Measurements from ENCODE around the gene CERK. TPM values are rescaled to one million over a fixed set of nuclear protein-coding genes. Genes with fewer than 3 reads are reported as not detected.

CERK gene
- total RNA-seq, 5 donors from 2014 or later (not counting 1 experiment from before 2014, with no cell fraction given): 77.4 to 155 (median 125) TPM

DNA sequence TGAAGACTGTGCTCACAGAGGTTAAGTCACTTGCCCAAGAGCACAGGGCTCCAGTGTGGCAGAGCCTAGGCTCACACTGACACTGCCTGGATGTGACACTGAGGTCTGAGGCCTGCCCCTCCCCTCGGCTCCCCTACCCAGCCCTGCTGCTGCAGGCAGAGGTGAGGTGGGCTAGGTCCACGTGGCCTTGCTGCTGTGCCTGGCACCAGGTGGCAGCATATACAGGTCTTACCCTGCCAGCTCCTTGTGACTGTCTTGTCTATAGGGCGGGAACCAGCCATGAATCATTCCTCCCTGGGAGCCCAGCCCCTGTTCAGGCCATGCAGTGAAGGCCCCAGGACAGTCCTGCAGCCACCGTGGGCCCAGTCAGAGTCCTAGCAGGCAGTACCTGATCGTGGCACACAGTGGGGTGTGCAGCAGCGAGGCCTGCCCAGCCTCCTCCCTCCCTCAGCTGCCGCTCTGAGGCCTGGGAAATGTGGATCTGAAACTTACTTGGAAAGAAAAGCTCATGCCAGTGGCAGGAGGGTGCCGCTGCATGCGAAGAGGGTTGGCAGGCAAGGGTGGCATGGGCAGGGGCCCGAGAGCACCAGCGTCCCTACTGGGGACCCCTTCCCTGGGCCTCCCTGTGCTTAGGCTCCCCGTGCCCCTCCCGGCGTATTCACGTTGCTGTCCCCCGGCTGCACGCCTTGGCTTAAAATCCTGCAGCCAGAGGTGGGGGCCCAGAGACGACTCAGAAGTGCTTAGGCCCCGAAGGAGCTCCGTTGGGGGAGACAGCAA is 1.2 kb upstream of the CERK start:
- H3K27ac ChIP-seq (ENCODE audit: low read length): peak overlapping the region; percentile 56
- peaks cover 24 to 50% of the 10 kb centered on the region in 2 experiments for H3K4me1 ChIP-seq (ENCODE audit: control insufficient read depth in 1 of 2, extremely low read depth in 1 of 2, insufficient read depth in 2 of 2, low read length in 2 of 2)
- no peaks in the 10 kb centered on the region for H3K27me3 Mint-ChIP-seq
- H3K9me3 Mint-ChIP-seq: no peaks in the 10 kb centered on the region
- H3K4me3 Mint-ChIP-seq: peak overlapping the region; percentile 84 to 91 (median 87)
- H3K27me3 ChIP-seq (replicated peaks in 1 of 2; ENCODE audit: control insufficient read depth in 2 of 2, extremely low read depth in 1 of 2, insufficient read depth in 2 of 2, low read length in 1 of 2): no peaks in the 10 kb centered on the region
- H3K36me3 Mint-ChIP-seq: peaks cover 11% of the 10 kb centered on the region
- peak overlapping the region; percentile 94 to 96 for H3K27ac Mint-ChIP-seq
- DNase-seq: peak in 34 of 35 experiments; percentile 13 to 92 (median 80)
- ChIA-PET POLR2A (interaction anchor here in 1 of 2 donors (1.0 kb wide), 1 partner anchor 23 kb away, joined by 4 read pairs; the partner anchor contains the start of gene TBC1D22A), CTCF (interaction anchor here (0.8 to 3.2 kb wide), 12 partner anchors 10 to 67 kb away, joined by 3 to 35 read pairs (median 6); partner anchors contain the start of gene TBC1D22A (in 1 of the 2))
- H3K9me3 ChIP-seq: no peaks in the 10 kb centered on the region
- peak in 2 of 4 experiments; percentile 73 to 78 for ATAC-seq (replicated peaks in 1 of 4)
- H3K4me3 ChIP-seq (ENCODE audit: control insufficient read depth in 1 of 2, extremely low read depth in 1 of 2, low read length in 1 of 2): peak overlapping the region in 1 of 2 donors; percentile 56
- H3K4me1 Mint-ChIP-seq: peaks cover 39 to 43% (median 40%) of the 10 kb centered on the region in 3 donors
- peaks cover 0 to 3% of the 10 kb centered on the region in 2 donors for H3K36me3 ChIP-seq (ENCODE audit: control insufficient read depth in 2 of 2, extremely low read depth in 1 of 2, insufficient read depth in 1 of 2, low read length in 1 of 2)
- 97% methylated on average over 9 of the region's 20 CpGs for WGBS (ENCODE audit: insufficient coverage)

DNA sequence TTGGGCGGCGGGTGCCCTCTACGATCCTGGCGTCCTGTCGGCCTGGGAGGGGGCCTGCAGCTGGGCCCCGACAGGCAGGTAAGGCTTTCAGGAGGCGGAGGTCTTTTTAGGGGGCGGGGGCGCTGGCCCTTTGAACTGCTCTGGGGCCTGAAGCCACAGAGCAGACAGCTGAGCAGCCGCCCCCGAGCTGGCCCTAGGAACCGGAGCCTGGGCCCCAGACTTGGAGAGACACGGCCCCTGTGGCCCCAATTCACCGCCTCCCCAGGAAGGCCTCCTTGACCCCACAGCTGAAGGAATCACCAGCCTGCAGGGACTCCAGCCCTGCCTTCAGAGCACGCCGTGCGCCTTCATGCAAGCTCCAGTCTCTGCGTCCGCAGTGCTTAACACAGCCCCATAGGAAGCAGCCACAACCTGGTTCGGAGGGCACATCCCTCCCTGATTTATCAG is 618 bp upstream of the CERK start:
- Mint-ChIP-seq H3K9me3 (no peaks in the 10 kb centered on the region), H3K4me1 (peaks cover 43 to 47% (median 43%) of the 10 kb centered on the region in 3 donors), H3K36me3 (peaks cover 11% of the 10 kb centered on the region), H3K4me3 (peak overlapping the region; percentile 84 to 91 (median 87)), H3K27ac (peak overlapping the region; percentile 94 to 96), H3K27me3 (no peaks in the 10 kb centered on the region)
- Histone ChIP-seq H3K4me1 (ENCODE audit: control insufficient read depth in 1 of 2, extremely low read depth in 1 of 2, insufficient read depth in 2 of 2, low read length in 2 of 2) (peaks cover 28 to 56% of the 10 kb centered on the region in 2 experiments), H3K4me3 (ENCODE audit: control insufficient read depth in 1 of 2, extremely low read depth in 1 of 2, low read length in 1 of 2) (peak overlapping the region; percentile 56 to 74), H3K9me3 (no peaks in the 10 kb centered on the region), H3K27ac (ENCODE audit: low read length) (peak overlapping the region; percentile 56), H3K36me3 (ENCODE audit: control insufficient read depth in 2 of 2, extremely low read depth in 1 of 2, insufficient read depth in 1 of 2, low read length in 1 of 2) (peaks cover 0 to 6% of the 10 kb centered on the region in 2 donors), H3K27me3 (replicated peaks in 1 of 2; ENCODE audit: control insufficient read depth in 2 of 2, extremely low read depth in 1 of 2, insufficient read depth in 2 of 2, low read length in 1 of 2) (no peaks in the 10 kb centered on the region)
- ChIA-PET CTCF (interaction anchor here (0.9 to 3.2 kb wide), 11 partner anchors 10 to 68 kb away, joined by 3 to 35 read pairs (median 6); partner anchors contain the start of gene TBC1D22A (in 1 of the 2)), POLR2A (interaction anchor here in 1 of 2 donors (1.0 kb wide), 1 partner anchor 24 kb away, joined by 4 read pairs; the partner anchor contains the start of gene TBC1D22A)
- WGBS (ENCODE audit: insufficient coverage): 14% methylated on average over 20 of the region's 20 CpGs
- DNase-seq: peak in 3 of 35 experiments; percentile 16 to 36 (median 25)
- peak in 3 of 4 experiments; percentile 5 to 36 (median 31) for ATAC-seq (replicated peaks in 1 of 4)

DNA sequence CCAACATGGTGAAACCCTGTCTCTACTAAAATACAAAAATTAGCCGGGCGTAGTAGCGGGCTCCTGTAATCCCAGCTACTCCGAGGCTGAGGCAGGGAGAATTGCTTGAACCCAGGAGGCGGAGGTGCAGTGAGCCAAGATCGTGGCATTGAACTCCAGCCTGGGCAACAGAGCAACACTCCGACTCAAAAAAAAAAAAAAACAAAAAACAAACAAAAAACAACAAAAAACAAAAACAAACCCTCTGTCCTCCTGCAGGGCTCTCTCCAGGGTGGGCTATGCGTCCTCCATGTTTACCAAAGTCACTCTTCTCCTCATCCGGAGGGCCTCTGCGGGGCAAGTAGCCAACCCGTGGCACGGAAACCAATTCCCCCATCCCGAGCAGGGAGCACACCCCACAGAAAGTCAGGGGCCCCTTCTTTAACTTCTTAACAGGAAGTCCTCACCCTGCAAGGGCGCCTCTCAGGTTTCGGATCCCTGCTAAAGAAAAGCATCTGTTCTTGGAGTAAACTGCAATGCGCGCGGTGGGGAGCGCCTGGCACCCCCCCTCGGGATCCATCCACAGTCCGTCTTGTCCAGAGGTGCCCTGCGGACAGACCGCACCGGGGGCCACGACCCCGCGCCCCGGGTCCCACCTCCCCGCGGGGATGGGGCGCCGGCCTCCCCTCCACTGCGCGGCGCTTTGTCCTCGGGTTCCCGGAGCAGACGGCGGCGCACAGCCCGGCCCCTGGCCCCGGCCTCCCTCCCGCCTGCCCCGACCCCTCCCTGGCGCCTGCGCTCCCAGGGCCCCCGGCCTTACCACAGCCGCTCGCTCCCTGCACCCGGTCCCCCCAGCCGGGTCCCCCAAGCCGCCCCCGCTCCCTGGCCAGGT is 712 bp downstream of the CERK start:
- H3K4me3 Mint-ChIP-seq: peak overlapping the region; percentile 95 to 100 (median 100)
- POLR2A ChIA-PET: no interaction called here

DNA sequence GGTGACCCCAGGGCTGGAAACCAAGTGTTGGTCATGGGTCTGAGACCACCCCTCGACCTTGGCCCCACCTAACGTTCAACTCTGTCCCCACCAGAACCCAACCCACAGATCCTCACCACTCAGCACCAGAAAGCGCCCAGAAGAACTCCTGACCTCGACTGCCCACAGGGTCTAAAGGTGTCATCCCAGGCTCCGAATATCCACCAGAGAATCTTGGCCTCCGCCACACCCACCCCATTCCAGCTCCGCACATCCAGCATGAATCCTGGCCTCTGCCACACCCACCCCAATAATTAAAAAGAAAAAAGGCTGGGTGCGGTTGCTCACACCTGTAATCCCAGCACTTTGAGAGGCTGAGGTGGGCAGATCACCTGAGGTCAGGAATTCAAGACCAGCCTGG is 1.3 kb downstream of the CERK start:
- Mint-ChIP-seq H3K4me3 (peak overlapping the region; percentile 95 to 100 (median 100)), H3K4me1 (peaks cover 46 to 61% (median 57%) of the 10 kb centered on the region in 3 donors)
- POLR2A ChIA-PET: no interaction called here

More for the DNA sequence above, 712 bp downstream of the CERK start:
- peak; percentile 20 to 46 (median 36) for ATAC-seq (replicated peaks in 1 of 4)
- Histone ChIP-seq H3K4me1 (ENCODE audit: control insufficient read depth in 1 of 2, extremely low read depth in 1 of 2, insufficient read depth in 2 of 2, low read length in 2 of 2) (peaks cover 31 to 69% of the 10 kb centered on the region in 2 experiments), H3K36me3 (ENCODE audit: control insufficient read depth in 2 of 2, extremely low read depth in 1 of 2, insufficient read depth in 1 of 2, low read length in 1 of 2) (peaks cover 0 to 6% of the 10 kb centered on the region in 2 donors), H3K27ac (ENCODE audit: low read length) (peak overlapping the region; percentile 84), H3K27me3 (replicated peaks in 1 of 2; ENCODE audit: control insufficient read depth in 2 of 2, extremely low read depth in 1 of 2, insufficient read depth in 2 of 2, low read length in 1 of 2) (no peaks in the 10 kb centered on the region), H3K4me3 (ENCODE audit: control insufficient read depth in 1 of 2, extremely low read depth in 1 of 2, low read length in 1 of 2) (peak overlapping the region; percentile 62 to 84), H3K9me3 (no peaks in the 10 kb centered on the region)
- H3K9me3 Mint-ChIP-seq: no peaks in the 10 kb centered on the region
- peaks cover 43 to 55% (median 50%) of the 10 kb centered on the region in 3 donors for H3K4me1 Mint-ChIP-seq
- DNase-seq: peak in 26 of 35 experiments; percentile 15 to 63 (median 34)
- 2% methylated on average over 43 of the region's 53 CpGs for WGBS (ENCODE audit: insufficient coverage)
- peaks cover 15% of the 10 kb centered on the region for H3K36me3 Mint-ChIP-seq
- H3K27me3 Mint-ChIP-seq: no peaks in the 10 kb centered on the region
- CTCF ChIA-PET: no interaction called here
- H3K27ac Mint-ChIP-seq: peak overlapping the region; percentile 100

DNA sequence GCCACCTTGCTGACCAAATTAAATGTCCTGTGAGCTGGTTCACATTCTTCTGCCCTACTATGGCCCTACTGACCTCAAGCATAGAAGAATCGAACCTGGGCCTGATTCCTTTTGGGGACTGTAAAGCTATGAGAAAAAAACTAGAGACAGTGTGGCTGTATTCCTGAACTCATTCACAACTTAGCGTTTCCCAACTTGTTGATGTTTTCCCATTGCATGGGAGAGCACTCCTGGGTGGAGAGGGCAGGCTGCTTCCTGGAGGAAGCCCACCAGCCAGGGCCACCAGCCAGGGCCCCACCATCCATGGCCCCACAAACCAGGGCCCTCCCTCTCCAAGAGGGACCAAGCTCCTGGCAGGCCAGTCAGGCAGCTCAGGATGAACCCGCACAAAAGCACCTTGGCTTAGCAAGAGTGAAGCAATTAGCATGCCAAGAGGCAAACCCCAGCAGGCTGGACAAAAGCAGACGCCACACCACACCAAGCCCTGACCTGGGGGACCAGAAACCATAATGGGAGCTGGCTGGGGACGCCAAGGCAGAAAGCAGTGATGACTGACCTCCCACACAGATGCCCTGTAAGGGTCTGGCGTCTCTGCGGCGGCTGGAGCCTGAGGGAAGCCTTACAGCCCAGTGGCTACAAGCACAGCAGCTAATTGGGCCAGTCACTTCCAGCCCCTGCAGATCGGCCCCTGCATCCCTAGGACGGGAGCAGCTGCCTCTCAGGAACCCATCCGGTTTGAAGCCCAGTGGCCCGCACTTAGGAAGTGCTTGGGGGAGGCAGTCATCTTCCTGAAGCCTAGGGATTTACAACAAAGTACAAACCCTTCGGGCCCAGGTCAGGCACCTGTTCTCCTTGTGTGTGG is 2.1 kb downstream of the CERK start:
- H3K27ac ChIP-seq (ENCODE audit: low read length): peak overlapping the region; percentile 84
- Mint-ChIP-seq H3K9me3 (no peaks in the 10 kb centered on the region), H3K36me3 (peaks cover 22% of the 10 kb centered on the region), H3K27me3 (no peaks in the 10 kb centered on the region), H3K27ac (peak overlapping the region; percentile 100), H3K4me3 (peak overlapping the region; percentile 95 to 100 (median 100)), H3K4me1 (peaks cover 53 to 67% (median 64%) of the 10 kb centered on the region in 3 donors)
- ChIA-PET CTCF (interaction anchor here (0.6 to 1.1 kb wide), 3 partner anchors 27 to 402 kb away, joined by 3 to 4 read pairs (median 3); no protein-coding TSS in a partner anchor), POLR2A (interaction anchor here (0.5 to 0.6 kb wide), 2 partner anchors 13 kb away, joined by 4 read pairs; no protein-coding TSS in a partner anchor)
- peaks cover 4 to 13% of the 10 kb centered on the region in 2 donors for H3K36me3 ChIP-seq (ENCODE audit: control insufficient read depth in 2 of 2, extremely low read depth in 1 of 2, insufficient read depth in 1 of 2, low read length in 1 of 2)
- WGBS (ENCODE audit: insufficient coverage): 65% methylated on average over 8 of the region's 13 CpGs
- H3K4me3 ChIP-seq (ENCODE audit: control insufficient read depth in 1 of 2, extremely low read depth in 1 of 2, low read length in 1 of 2): peak overlapping the region; percentile 62 to 84
- peaks cover 33 to 81% of the 10 kb centered on the region in 2 experiments for H3K4me1 ChIP-seq (ENCODE audit: control insufficient read depth in 1 of 2, extremely low read depth in 1 of 2, insufficient read depth in 2 of 2, low read length in 2 of 2)
- H3K9me3 ChIP-seq: no peaks in the 10 kb centered on the region
- no peak for ATAC-seq (replicated peaks in 1 of 4)
- H3K27me3 ChIP-seq (replicated peaks in 1 of 2; ENCODE audit: control insufficient read depth in 2 of 2, extremely low read depth in 1 of 2, insufficient read depth in 2 of 2, low read length in 1 of 2): no peaks in the 10 kb centered on the region
- DNase-seq: no peak

More for the DNA sequence above, 1.3 kb downstream of the CERK start:
- no peaks in the 10 kb centered on the region for H3K9me3 ChIP-seq
- WGBS (ENCODE audit: insufficient coverage): 50% methylated on average over 1 of the region's 8 CpGs
- no peaks in the 10 kb centered on the region for H3K27me3 ChIP-seq (replicated peaks in 1 of 2; ENCODE audit: control insufficient read depth in 2 of 2, extremely low read depth in 1 of 2, insufficient read depth in 2 of 2, low read length in 1 of 2)
- peak overlapping the region; percentile 62 to 84 for H3K4me3 ChIP-seq (ENCODE audit: control insufficient read depth in 1 of 2, extremely low read depth in 1 of 2, low read length in 1 of 2)
- H3K27ac ChIP-seq (ENCODE audit: low read length): peak overlapping the region; percentile 84
- H3K9me3 Mint-ChIP-seq: no peaks in the 10 kb centered on the region
- peaks cover under 1 to 8% of the 10 kb centered on the region in 2 donors for H3K36me3 ChIP-seq (ENCODE audit: control insufficient read depth in 2 of 2, extremely low read depth in 1 of 2, insufficient read depth in 1 of 2, low read length in 1 of 2)
- no peaks in the 10 kb centered on the region for H3K27me3 Mint-ChIP-seq
- ATAC-seq (replicated peaks in 1 of 4): no peak
- peaks cover 17% of the 10 kb centered on the region for H3K36me3 Mint-ChIP-seq
- CTCF ChIA-PET: no interaction called here
- H3K4me1 ChIP-seq (ENCODE audit: control insufficient read depth in 1 of 2, extremely low read depth in 1 of 2, insufficient read depth in 2 of 2, low read length in 2 of 2): peaks cover 31 to 74% of the 10 kb centered on the region in 2 experiments
- H3K27ac Mint-ChIP-seq: peak overlapping the region; percentile 100
- DNase-seq: no peak
